HCT116 (cell line): ENCODE results near the gene TRIM50. TPM values are rescaled to one million over a fixed set of nuclear protein-coding genes. Genes with fewer than 3 reads are reported as not detected.

ENCODE experiments used
- ATAC-seq: fragments of 200-7000 bp; cut with Tn5 transposase; 2 replicates; pipeline ENCODE4 v1.9.1; 2020; ENCODE audit warnings: mild to moderate bottlenecking, moderate library complexity
- BruUV-seq: library from RNA; stranded (reverse); fragments of 400-500 nt; replicated peaks from 2 replicates; lab custom pipeline; 2021; lab: Mats Ljungman, UMichigan
- CTCF ChIA-PET: fragments of 300-600 bp; sonication (Branson Sonifier 250); formaldehyde crosslinking; loops from one replicate; lab custom pipeline; 2021; ENCODE audit warnings: antibody characterized with exemption; lab: Charles Lee
- POLR2A ChIA-PET: fragments of 300-600, 350-600 bp; sonication (Branson Sonifier 250); formaldehyde crosslinking; loops from one replicate; lab custom pipeline; 2021; ENCODE audit warnings: antibody characterized with exemption; lab: Charles Lee
- RAD21 ChIA-PET, 2 experiments: fragments of 300-600 bp; sonication (Branson Sonifier 250); formaldehyde crosslinking; loops; one replicate each; lab custom pipeline; 2023; ENCODE audit warnings: low total read pairs in 2 of 2; ENCODE audit not compliant: uncharacterized antibody in 2 of 2, unreplicated experiment in 2 of 2, low non-redundant PET in 1 of 2; lab: Charles Lee
- DNase-seq: peaks from one replicate; pipeline ENCODE4 v3.0.0-alpha.2; 2010; ENCODE audit warnings: low read depth, low spot score
- H2AFZ ChIP-seq: fragments of 200-600 bp; shearing (Covaris generic), sonication (generic); 2 replicates; pipeline ENCODE4 v1.6.1; 2017; ENCODE audit warnings: low read depth, mixed run types, mixed read lengths, antibody characterized with exemption, low read length; ENCODE audit not compliant: poor library complexity, severe bottlenecking
- H3K27ac ChIP-seq: 2 replicates; pipeline ENCODE4 v1.5.1; 2012; ENCODE audit warnings: low read depth, low read length
- H3K27me3 ChIP-seq: fragments of 200-600 bp; sonication (generic); 2 replicates; pipeline ENCODE4 v1.6.1; 2016; ENCODE audit warnings: mixed run types, low read length, mixed read lengths; ENCODE audit not compliant: insufficient read depth
- H3K36me3 ChIP-seq, 2 experiments: fragments of 200-500 bp in 1 of 2; fragments of 200-600 bp in 1 of 2; sonication (Bioruptor generic) in 1 of 2; sonication (generic) in 1 of 2; 2 replicates each; pipeline versions ENCODE4 v1.5.1 to v1.6.1; 2014 to 2016; ENCODE audit warnings: low read length in 2 of 2, inconsistent platforms in 1 of 2, mixed read lengths in 1 of 2, mixed run types in 1 of 2; ENCODE audit not compliant: insufficient read depth in 2 of 2, control insufficient read depth in 1 of 2
- H3K4me1 ChIP-seq, 2 experiments: fragments of 200-600 bp in 1 of 2; sonication (generic) in 1 of 2; 2 replicates each; pipeline versions ENCODE4 v1.5.1 to v1.6.1; 2012 to 2017; ENCODE audit warnings: low read length in 2 of 2, inconsistent platforms in 1 of 2, mild to moderate bottlenecking in 1 of 2, mixed read lengths in 1 of 2, mixed run types in 1 of 2, moderate library complexity in 1 of 2; ENCODE audit not compliant: insufficient read depth in 2 of 2, control insufficient read depth in 1 of 2
- H3K4me2 ChIP-seq: fragments of 200-600 bp; sonication (generic); 2 replicates; pipeline ENCODE4 v1.6.1; 2017; ENCODE audit warnings: mixed run types, low read length, mixed read lengths
- H3K4me3 ChIP-seq, 2 experiments: fragments of 200-600 bp in 1 of 2; sonication (generic) in 1 of 2; replicated peaks in 1 of 2; 2 replicates each; pipeline ENCODE4 v1.5.1; 2011 to 2016; ENCODE audit warnings: low read length in 2 of 2, control low read depth in 1 of 2, low read depth in 1 of 2, mild to moderate bottlenecking in 1 of 2, mixed read lengths in 1 of 2, mixed run types in 1 of 2
- H3K79me2 ChIP-seq: fragments of 200-600 bp; sonication (generic); 2 replicates; pipeline ENCODE4 v1.6.1; 2017; ENCODE audit warnings: mild to moderate bottlenecking, mixed run types, low read length, moderate library complexity, mixed read lengths; ENCODE audit not compliant: insufficient read depth
- H3K9ac ChIP-seq: fragments of 200-600 bp; sonication (generic); 2 replicates; pipeline ENCODE4 v1.6.1; 2016; ENCODE audit warnings: low read length, mixed read lengths
- H3K9me2 ChIP-seq: fragments of 200-600 bp; sonication (generic), shearing (Covaris generic); 2 replicates; pipeline ENCODE4 v1.6.1; 2017; ENCODE audit warnings: mixed run types, mild to moderate bottlenecking, moderate library complexity; ENCODE audit not compliant: insufficient read depth
- H3K9me3 ChIP-seq, 2 experiments: fragments of 200-500 bp in 1 of 2; fragments of 200-600 bp in 1 of 2; sonication (Bioruptor generic) in 1 of 2; sonication (generic) in 1 of 2; 2 replicates each; pipeline ENCODE4 v1.6.1; 2014 to 2017; ENCODE audit warnings: low read length in 2 of 2, mixed read lengths in 2 of 2, inconsistent platforms in 1 of 2, low read depth in 1 of 2, mild to moderate bottlenecking in 1 of 2, mixed run types in 1 of 2, moderate library complexity in 1 of 2; ENCODE audit not compliant: control insufficient read depth in 1 of 2, insufficient read depth in 1 of 2
- H4K20me1 ChIP-seq: fragments of 200-600 bp; sonication (generic), shearing (Covaris generic); 2 replicates; pipeline ENCODE4 v1.6.1; 2017; ENCODE audit warnings: mixed run types, mild to moderate bottlenecking, moderate library complexity; ENCODE audit not compliant: insufficient read depth
- CBX3 ChIP-seq: IDR thresholded peaks from 2 replicates; pipeline ENCODE4 v1.6.1; 2012; ENCODE audit warnings: low read depth
- CEBPB ChIP-seq: IDR thresholded peaks from 2 replicates; pipeline ENCODE4 v1.6.1; 2012; ENCODE audit warnings: low read depth
- EGR1 ChIP-seq: IDR thresholded peaks from 2 replicates; pipeline ENCODE4 v1.6.1; 2012; ENCODE audit warnings: low read depth
- ELF1 ChIP-seq: IDR thresholded peaks from 2 replicates; pipeline ENCODE4 v1.6.1; 2012; ENCODE audit warnings: low read depth, borderline replicate concordance
- EZH2 ChIP-seq: fragments of 200-600 bp; sonication (generic); IDR thresholded peaks from 2 replicates; pipeline ENCODE4 v1.6.1; 2017; ENCODE audit warnings: antibody characterized with exemption, mixed run types
- EZH2phosphoT487 ChIP-seq: fragments of 200-600 bp; IDR thresholded peaks from 2 replicates; pipeline ENCODE4 v1.6.1; 2018; ENCODE audit warnings: antibody characterized with exemption, borderline replicate concordance
- FOSL1 ChIP-seq: IDR thresholded peaks from 2 replicates; pipeline ENCODE4 v1.6.1; 2012; ENCODE audit warnings: low read depth
- JUND ChIP-seq: IDR thresholded peaks from 2 replicates; pipeline ENCODE4 v1.6.1; 2012
- MAX ChIP-seq: IDR thresholded peaks from 2 replicates; pipeline ENCODE4 v1.6.1; 2012
- POLR2AphosphoS5 ChIP-seq: IDR thresholded peaks from 2 replicates; pipeline ENCODE4 v1.6.1; 2011; ENCODE audit warnings: mild to moderate bottlenecking, low read depth, low read length, moderate library complexity
- REST ChIP-seq: IDR thresholded peaks from 2 replicates; pipeline ENCODE4 v1.6.1; 2012; ENCODE audit warnings: low read depth
- SIN3A ChIP-seq: IDR thresholded peaks from 2 replicates; pipeline ENCODE4 v1.6.1; 2012; ENCODE audit warnings: low read depth
- SP1 ChIP-seq: IDR thresholded peaks from 2 replicates; pipeline ENCODE4 v1.6.1; 2012; ENCODE audit warnings: low read depth
- SRF ChIP-seq: IDR thresholded peaks from 2 replicates; pipeline ENCODE4 v1.6.1; 2012; ENCODE audit warnings: low read depth
- TCF7L2 ChIP-seq: IDR thresholded peaks from 2 replicates; pipeline ENCODE4 v1.7.0; 2011; ENCODE audit warnings: borderline replicate concordance, inconsistent platforms; ENCODE audit not compliant: insufficient read depth, insufficient read length; ENCODE audit errors: extremely low read depth
- ZBTB33 ChIP-seq: IDR thresholded peaks from 2 replicates; pipeline ENCODE4 v1.6.1; 2011; ENCODE audit warnings: mild to moderate bottlenecking, low read length, moderate library complexity; ENCODE audit not compliant: insufficient replicate concordance; ENCODE audit errors: extremely low read depth
- ZFX ChIP-seq: fragments of 450-650 bp; IDR thresholded peaks from 2 replicates; pipeline ENCODE4 v1.6.1; 2017
- ZNF274 ChIP-seq: fragments of 200-500 bp; sonication (Bioruptor generic); IDR thresholded peaks from 2 replicates; pipeline ENCODE4 v1.6.1; 2014; ENCODE audit warnings: mild to moderate bottlenecking, low read depth, low read length, inconsistent platforms
- intact Hi-C: fragments of 100-400 bp; cut with micrococcal nuclease; formaldehyde crosslinking; loops from 2 replicates; pipeline ENCODE4 v1.10.0; 2022
- total RNA-seq: library from RNA; stranded (reverse); gene quantifications from one replicate; pipeline ENCODE4 v1.2.1, GENCODE V29; 2021; ENCODE audit not compliant: unreplicated experiment
- TF ChIP-seq, protein P1 (sequence below): IDR thresholded peaks from 2 replicates; pipeline ENCODE4 v1.6.1; 2012
- TF ChIP-seq, protein P2 (sequence below), 3 experiments: fragments of 200-600 bp in 1 of 3; sonication (generic) in 1 of 3; IDR thresholded peaks in 2 of 3; conservative IDR thresholded peaks in 1 of 3; 2 replicates each; pipeline ENCODE4 v1.5.1; 2012 to 2017; ENCODE audit warnings: low read depth in 2 of 3, low read length in 2 of 3, antibody characterized with exemption in 1 of 3, borderline replicate concordance in 1 of 3, control low read depth in 1 of 3, mild to moderate bottlenecking in 1 of 3, mixed read lengths in 1 of 3, mixed run types in 1 of 3, moderate library complexity in 1 of 3; ENCODE audit not compliant: insufficient read depth in 1 of 3

The TRIM50 gene
- total RNA-seq, 1 experiment from 2014 or later = not detected

DNA sequence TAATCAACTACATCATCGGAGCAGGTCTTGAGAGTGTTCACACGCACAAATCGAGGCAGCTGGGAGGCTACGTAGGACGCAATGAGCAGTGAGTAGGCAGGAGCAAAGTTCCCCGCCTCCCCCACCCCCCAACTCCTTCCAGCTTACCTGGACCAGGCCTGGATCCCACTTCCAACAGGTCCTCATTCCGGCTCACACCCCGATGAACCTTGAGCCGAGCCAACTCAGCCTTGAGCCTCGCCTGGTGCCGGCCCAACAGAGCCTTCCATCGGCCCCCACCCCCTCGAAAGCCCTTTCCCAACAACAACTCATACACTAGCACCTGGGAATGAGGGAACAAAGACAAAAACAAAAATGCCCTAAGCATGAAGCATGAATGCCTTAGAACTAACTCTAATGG, 20.4 kb downstream of the TRIM50 start:
- Histone ChIP-seq H3K36me3 (peaks cover 9 to 19% of the 10 kb centered on the region in 2 experiments; a peak in 3 of 4 replicates), H3K9ac (peak overlapping the region; percentile 81), H3K9me2 (no peaks in the 10 kb centered on the region), H3K27me3 (no peaks in the 10 kb centered on the region), H3K4me2 (peak overlapping the region; percentile 89), H3K79me2 (peaks cover 31% of the 10 kb centered on the region), H3K4me3 (peak overlapping the region; percentile 68 to 93), H3K27ac (no peak overlapping the region), H3K9me3 (no peaks in the 10 kb centered on the region), H3K4me1 (peaks cover 9 to 36% of the 10 kb centered on the region in 2 experiments), H4K20me1 (no peaks in the 10 kb centered on the region), H2AFZ (no peak overlapping the region)
- ChIA-PET RAD21 (interaction anchor here in 1 of 2 experiments (0.6 kb wide), 1 partner anchor 146 kb away, joined by 4 read pairs; no protein-coding TSS in a partner anchor), CTCF (no interaction called here), POLR2A (interaction anchor here (0.6 kb wide), 1 partner anchor 1318 kb away, joined by 3 read pairs; no protein-coding TSS in a partner anchor)
- intact Hi-C loops = no loop called here
- DNase-seq (no peak), ATAC-seq (no peak)
- TF ChIP-seq EZH2 (no peak), ZNF274 (no peak), SP1 (no peak), REST (no peak), EZH2phosphoT487 (no peak), ZBTB33 (no peak), SRF (no peak), JUND (no peak), CBX3 (no peak), MAX (no peak), ELF1 (no peak), SIN3A (no peak), TCF7L2 (no peak), ZFX (no peak), POLR2AphosphoS5 (no peak), FOSL1 (no peak), EGR1 (no peak), CEBPB (no peak)
- TF ChIP-seq, protein P1, sequence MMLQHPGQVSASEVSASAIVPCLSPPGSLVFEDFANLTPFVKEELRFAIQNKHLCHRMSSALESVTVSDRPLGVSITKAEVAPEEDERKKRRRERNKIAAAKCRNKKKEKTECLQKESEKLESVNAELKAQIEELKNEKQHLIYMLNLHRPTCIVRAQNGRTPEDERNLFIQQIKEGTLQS = no peak
- TF ChIP-seq, protein P2, sequence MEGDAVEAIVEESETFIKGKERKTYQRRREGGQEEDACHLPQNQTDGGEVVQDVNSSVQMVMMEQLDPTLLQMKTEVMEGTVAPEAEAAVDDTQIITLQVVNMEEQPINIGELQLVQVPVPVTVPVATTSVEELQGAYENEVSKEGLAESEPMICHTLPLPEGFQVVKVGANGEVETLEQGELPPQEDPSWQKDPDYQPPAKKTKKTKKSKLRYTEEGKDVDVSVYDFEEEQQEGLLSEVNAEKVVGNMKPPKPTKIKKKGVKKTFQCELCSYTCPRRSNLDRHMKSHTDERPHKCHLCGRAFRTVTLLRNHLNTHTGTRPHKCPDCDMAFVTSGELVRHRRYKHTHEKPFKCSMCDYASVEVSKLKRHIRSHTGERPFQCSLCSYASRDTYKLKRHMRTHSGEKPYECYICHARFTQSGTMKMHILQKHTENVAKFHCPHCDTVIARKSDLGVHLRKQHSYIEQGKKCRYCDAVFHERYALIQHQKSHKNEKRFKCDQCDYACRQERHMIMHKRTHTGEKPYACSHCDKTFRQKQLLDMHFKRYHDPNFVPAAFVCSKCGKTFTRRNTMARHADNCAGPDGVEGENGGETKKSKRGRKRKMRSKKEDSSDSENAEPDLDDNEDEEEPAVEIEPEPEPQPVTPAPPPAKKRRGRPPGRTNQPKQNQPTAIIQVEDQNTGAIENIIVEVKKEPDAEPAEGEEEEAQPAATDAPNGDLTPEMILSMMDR (IDR thresholded peaks at IDR 0.05 in 2 of 3, conservative IDR thresholded peaks at IDR 0.05 in 1 of 3; ENCODE audit: borderline replicate concordance in 1 of 3, insufficient read depth in 1 of 3, low read depth in 2 of 3, low read length in 2 of 3) = no peak
- no TSS peak for BruUV-seq
